ENCODE measurements around the gene HMGCS2.
"Not testable (repeated sequence)": the region's sequence is repeated elsewhere in the genome, so short reads cannot be mapped to it uniquely, and the experiment has no call there.

HMGCS2 gene

GRCh38 chr1:119790451-119791198 is 21.9 kb upstream of the HMGCS2 start:
- FAIRE-seq: no peak
- DNase-seq (ENCODE audit: low spot score): no peak

GRCh38 chr1:119787776-119788175 is 19.1 kb upstream of the HMGCS2 start:
- FAIRE-seq (no peak), DNase-seq (ENCODE audit: low spot score) (peak; percentile 75)

- FAIRE-seq; DNase-seq (ENCODE audit: low spot score): not testable (repeated sequence)
These were observed 17.9 kb upstream of the HMGCS2 start for GRCh38 chr1:119786473-119787050.

- not testable (repeated sequence) for DNase-seq (ENCODE audit: low spot score); FAIRE-seq
These were observed 17.3 kb upstream of the HMGCS2 start for GRCh38 chr1:119786046-119786445.

GRCh38 chr1:119784191-119784781 is 15.6 kb upstream of the HMGCS2 start:
- DNase-seq (ENCODE audit: low spot score) (no peak), FAIRE-seq (no peak)

- DNase-seq (ENCODE audit: low spot score): no peak
- no peak for FAIRE-seq
These were observed 14.9 kb upstream of the HMGCS2 start for GRCh38 chr1:119783354-119784185.

- DNase-seq (ENCODE audit: low spot score) (peak; percentile 49), FAIRE-seq (peak; percentile 77)
These were observed 14.1 kb upstream of the HMGCS2 start for GRCh38 chr1:119782631-119783325.

GRCh38 chr1:119781434-119782210 is 12.9 kb upstream of the HMGCS2 start:
- FAIRE-seq: no peak
- no peak for DNase-seq (ENCODE audit: low spot score)

- peak; percentile 73 for FAIRE-seq
These were observed 11.2 kb upstream of the HMGCS2 start for GRCh38 chr1:119779869-119780356.

GRCh38 chr1:119778886-119779560 is 10.3 kb upstream of the HMGCS2 start:
- DNase-seq (ENCODE audit: low spot score) (no peak), FAIRE-seq (no peak)

More at GRCh38 chr1:119779869-119780356, 11.2 kb upstream of the HMGCS2 start:
- DNase-seq (ENCODE audit: low spot score): no peak

GRCh38 chr1:119778359-119778758 is 9.7 kb upstream of the HMGCS2 start:
- DNase-seq (ENCODE audit: low spot score): no peak
- no peak for FAIRE-seq

- FAIRE-seq (no peak), DNase-seq (ENCODE audit: low spot score) (no peak)
These were observed 6.2 kb upstream of the HMGCS2 start for GRCh38 chr1:119774746-119775490.

GRCh38 chr1:119773711-119774241 is 5.1 kb upstream of the HMGCS2 start:
- FAIRE-seq: no peak

GRCh38 chr1:119772298-119772697 is 3.6 kb upstream of the HMGCS2 start:
- FAIRE-seq (no peak), DNase-seq (ENCODE audit: low spot score) (no peak)

More at GRCh38 chr1:119773711-119774241, 5.1 kb upstream of the HMGCS2 start:
- DNase-seq (ENCODE audit: low spot score): no peak

- DNase-seq (ENCODE audit: low spot score) (no peak), FAIRE-seq (no peak)
These were observed 3.1 kb upstream of the HMGCS2 start for GRCh38 chr1:119771770-119772169.

- no peak for DNase-seq (ENCODE audit: low spot score)
- FAIRE-seq: no peak
These were observed 2.3 kb upstream of the HMGCS2 start for GRCh38 chr1:119771016-119771415.

- FAIRE-seq (no peak), DNase-seq (ENCODE audit: low spot score) (no peak)
These were observed 1.2 kb downstream of the HMGCS2 start for GRCh38 chr1:119767486-119767885.

- no peak for DNase-seq (ENCODE audit: low spot score)
- no peak for FAIRE-seq
These were observed 2.3 kb downstream of the HMGCS2 start for GRCh38 chr1:119766374-119766794.
